Measurements from ENCODE around the gene PLCB4.

GRCh38 chr20:9491324-9491723 lies 422.4 kb downstream of the PLCB4 start:
- TF ChIP-seq CTCF (IDR thresholded peaks at IDR 0.05; ENCODE audit: insufficient read depth, low read length, poor library complexity, severe bottlenecking) (no peak), EZH2phosphoT487 (conservative IDR thresholded peaks at IDR 0.05; ENCODE audit: low read length) (no peak)

Measured in SU-DHL-6 (cell line).